Ishikawa (cell line): ENCODE measurements around the gene AP1S2.

Experiments used
- EP300 ChIP-seq: IDR thresholded peaks from 2 replicates; pipeline ENCODE4 v1.6.1; 2012; ENCODE audit warnings: borderline replicate concordance
- NFIC ChIP-seq: IDR thresholded peaks from 2 replicates; pipeline ENCODE4 v1.6.1; 2012
- TCF12 ChIP-seq: IDR thresholded peaks from 2 replicates; pipeline ENCODE4 v1.6.1; 2012; ENCODE audit warnings: low read depth

GRCh38 chrX:15785176-15785750 lies 69.3 kb downstream of the AP1S2 start:
- TF ChIP-seq TCF12 (no peak), NFIC (no peak), EP300 (no peak)
